HepG2 (cell line): ENCODE results near the gene NAT9. TPM values are rescaled to one million over a fixed set of nuclear protein-coding genes. Genes with fewer than 3 reads are reported as not detected.

ENCODE experiments used
- ATF1 ChIP-seq: IDR thresholded peaks from 2 replicates; pipeline ENCODE4 v1.6.1; 2016; ENCODE audit warnings: mild to moderate bottlenecking, control low read depth
- FOXP1 ChIP-seq, 2 experiments: fragments of 450-650 bp in 1 of 2; IDR thresholded peaks; 2 replicates each; pipeline ENCODE4 v1.6.1; 2017 to 2018; ENCODE audit warnings: antibody characterized with exemption in 1 of 2
- GTF2F1 ChIP-seq: fragments of 150-350 bp; IDR thresholded peaks from 2 replicates; pipeline ENCODE4 v1.6.1; 2014; ENCODE audit warnings: low read length
- HNRNPL ChIP-seq: fragments of 200-400 bp; formaldehyde crosslinking; IDR thresholded peaks from 2 replicates; pipeline ENCODE4 v1.6.1; 2017; ENCODE audit warnings: mild to moderate bottlenecking, low read depth, low read length
- NCOR1 ChIP-seq: fragments of 200-600 bp; sonication (generic); IDR thresholded peaks from 2 replicates; pipeline ENCODE4 v1.7.0; 2017; ENCODE audit warnings: antibody characterized with exemption, low read length, borderline replicate concordance
- NFE2L1 ChIP-seq: sonication (generic); formaldehyde crosslinking; IDR thresholded peaks from 2 replicates; pipeline ENCODE4 v1.4.0; 2020; ENCODE audit warnings: missing genetic modification reagents, mild to moderate bottlenecking, borderline replicate concordance
- POLR2AphosphoS5 ChIP-seq: IDR thresholded peaks from 2 replicates; pipeline ENCODE4 v1.6.1; 2012; ENCODE audit warnings: low read depth, low read length
- ZNF503 ChIP-seq: sonication (generic); formaldehyde crosslinking; IDR thresholded peaks from 2 replicates; pipeline ENCODE4 v1.4.0; 2020; ENCODE audit warnings: missing genetic modification reagents
- ZNF614 ChIP-seq: IDR thresholded peaks from 2 replicates; pipeline ENCODE4 v1.6.1; 2018; ENCODE audit warnings: missing biosample characterization, missing genetic modification reagents, inconsistent platforms, borderline replicate concordance
- ZNF678 ChIP-seq: sonication (generic); formaldehyde crosslinking; IDR thresholded peaks from 2 replicates; pipeline ENCODE4 v1.4.0; 2020; ENCODE audit warnings: mild to moderate bottlenecking, missing genetic modification reagents
- ZNF781 ChIP-seq: sonication (generic); formaldehyde crosslinking; IDR thresholded peaks from 2 replicates; pipeline ENCODE4 v1.5.1; 2020; ENCODE audit warnings: borderline replicate concordance, mild to moderate bottlenecking, missing genetic modification reagents; ENCODE audit errors: not compliant biosample characterization
- polyA plus RNA-seq, 8 experiments: library from polyadenylated mRNA; depleted of rRNA in 3 of 8; stranded (reverse) in 7 of 8; unstranded in 1 of 8; fragments of >200 nt; fragmentation: Illumina TruSeq in 4 of 8; extraction: Trizol in 4 of 8; gene quantifications; 2 replicates each; pipeline versions ENCODE4 v1.2.1 to v1.2.3, GENCODE V29; 2011 to 2016; ENCODE audit warnings: low read depth in 4 of 8, missing spikeins in 1 of 8, mixed read lengths in 1 of 8; ENCODE audit not compliant: insufficient read depth in 1 of 8
- total RNA-seq, 5 experiments: library from RNA; depleted of rRNA; stranded (reverse); fragments of >200 nt; fragmentation: Illumina TruSeq; extraction: Trizol; gene quantifications; 2 replicates each; pipeline ENCODE4 v1.2.3, GENCODE V29; 2016; ENCODE audit warnings: low read depth in 1 of 5
- TF ChIP-seq, protein P1 (sequence below): sonication (generic); formaldehyde crosslinking; IDR thresholded peaks from 2 replicates; pipeline ENCODE4 v1.4.0; 2020; ENCODE audit warnings: missing genetic modification reagents
- TF ChIP-seq, protein P2 (sequence below): sonication (generic); formaldehyde crosslinking; IDR thresholded peaks from 2 replicates; pipeline ENCODE4 v1.5.0; 2020; ENCODE audit warnings: mild to moderate bottlenecking, missing genetic modification reagents
- TF ChIP-seq, protein P3 (sequence below): sonication (generic); formaldehyde crosslinking; IDR thresholded peaks from 2 replicates; pipeline ENCODE4 v1.4.0; 2020; ENCODE audit warnings: missing genetic modification reagents

The NAT9 gene
- total and polyA plus RNA-seq, 2 of the 13 experiments (the other 11 are each of a cell fraction or from before 2014, with no cell fraction given): 39.7 to 44.2 TPM

GRCh38 chr17:74750327-74751069, 25.6 kb downstream of the NAT9 start (continued):
- TF ChIP-seq, protein P1, sequence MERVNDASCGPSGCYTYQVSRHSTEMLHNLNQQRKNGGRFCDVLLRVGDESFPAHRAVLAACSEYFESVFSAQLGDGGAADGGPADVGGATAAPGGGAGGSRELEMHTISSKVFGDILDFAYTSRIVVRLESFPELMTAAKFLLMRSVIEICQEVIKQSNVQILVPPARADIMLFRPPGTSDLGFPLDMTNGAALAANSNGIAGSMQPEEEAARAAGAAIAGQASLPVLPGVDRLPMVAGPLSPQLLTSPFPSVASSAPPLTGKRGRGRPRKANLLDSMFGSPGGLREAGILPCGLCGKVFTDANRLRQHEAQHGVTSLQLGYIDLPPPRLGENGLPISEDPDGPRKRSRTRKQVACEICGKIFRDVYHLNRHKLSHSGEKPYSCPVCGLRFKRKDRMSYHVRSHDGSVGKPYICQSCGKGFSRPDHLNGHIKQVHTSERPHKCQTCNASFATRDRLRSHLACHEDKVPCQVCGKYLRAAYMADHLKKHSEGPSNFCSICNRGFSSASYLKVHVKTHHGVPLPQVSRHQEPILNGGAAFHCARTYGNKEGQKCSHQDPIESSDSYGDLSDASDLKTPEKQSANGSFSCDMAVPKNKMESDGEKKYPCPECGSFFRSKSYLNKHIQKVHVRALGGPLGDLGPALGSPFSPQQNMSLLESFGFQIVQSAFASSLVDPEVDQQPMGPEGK (CRISPR knock-in tag): peak; percentile 96
- TF ChIP-seq, protein P2, sequence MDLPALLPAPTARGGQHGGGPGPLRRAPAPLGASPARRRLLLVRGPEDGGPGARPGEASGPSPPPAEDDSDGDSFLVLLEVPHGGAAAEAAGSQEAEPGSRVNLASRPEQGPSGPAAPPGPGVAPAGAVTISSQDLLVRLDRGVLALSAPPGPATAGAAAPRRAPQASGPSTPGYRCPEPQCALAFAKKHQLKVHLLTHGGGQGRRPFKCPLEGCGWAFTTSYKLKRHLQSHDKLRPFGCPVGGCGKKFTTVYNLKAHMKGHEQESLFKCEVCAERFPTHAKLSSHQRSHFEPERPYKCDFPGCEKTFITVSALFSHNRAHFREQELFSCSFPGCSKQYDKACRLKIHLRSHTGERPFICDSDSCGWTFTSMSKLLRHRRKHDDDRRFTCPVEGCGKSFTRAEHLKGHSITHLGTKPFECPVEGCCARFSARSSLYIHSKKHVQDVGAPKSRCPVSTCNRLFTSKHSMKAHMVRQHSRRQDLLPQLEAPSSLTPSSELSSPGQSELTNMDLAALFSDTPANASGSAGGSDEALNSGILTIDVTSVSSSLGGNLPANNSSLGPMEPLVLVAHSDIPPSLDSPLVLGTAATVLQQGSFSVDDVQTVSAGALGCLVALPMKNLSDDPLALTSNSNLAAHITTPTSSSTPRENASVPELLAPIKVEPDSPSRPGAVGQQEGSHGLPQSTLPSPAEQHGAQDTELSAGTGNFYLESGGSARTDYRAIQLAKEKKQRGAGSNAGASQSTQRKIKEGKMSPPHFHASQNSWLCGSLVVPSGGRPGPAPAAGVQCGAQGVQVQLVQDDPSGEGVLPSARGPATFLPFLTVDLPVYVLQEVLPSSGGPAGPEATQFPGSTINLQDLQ (CRISPR knock-in tag): peak; percentile 93
- peak; percentile 72 for TF ChIP-seq ZNF781 (CRISPR knock-in tag)
- peak; percentile 86; the same call in 1 of the 2 replicates for TF ChIP-seq ZNF503 (CRISPR knock-in tag)
- TF ChIP-seq ZNF614 (CRISPR knock-in tag): 0 out of 2 replicates have a peak, but pooled peaks have one; percentile 34
- TF ChIP-seq ATF1 (CRISPR knock-in tag): no peak
- peak; percentile 89 for TF ChIP-seq POLR2AphosphoS5
- no peak for TF ChIP-seq FOXP1 (IDR thresholded peaks at IDR 0.05)
- TF ChIP-seq FOXP1 (CRISPR knock-in tag; IDR thresholded peaks at IDR 0.05): peak; percentile 56; the same call in 1 of the 2 replicates
- no peak for TF ChIP-seq NFE2L1 (CRISPR knock-in tag)
- TF ChIP-seq ZNF678: no peak
- TF ChIP-seq NCOR1: peak; percentile 98
- TF ChIP-seq, protein P3, sequence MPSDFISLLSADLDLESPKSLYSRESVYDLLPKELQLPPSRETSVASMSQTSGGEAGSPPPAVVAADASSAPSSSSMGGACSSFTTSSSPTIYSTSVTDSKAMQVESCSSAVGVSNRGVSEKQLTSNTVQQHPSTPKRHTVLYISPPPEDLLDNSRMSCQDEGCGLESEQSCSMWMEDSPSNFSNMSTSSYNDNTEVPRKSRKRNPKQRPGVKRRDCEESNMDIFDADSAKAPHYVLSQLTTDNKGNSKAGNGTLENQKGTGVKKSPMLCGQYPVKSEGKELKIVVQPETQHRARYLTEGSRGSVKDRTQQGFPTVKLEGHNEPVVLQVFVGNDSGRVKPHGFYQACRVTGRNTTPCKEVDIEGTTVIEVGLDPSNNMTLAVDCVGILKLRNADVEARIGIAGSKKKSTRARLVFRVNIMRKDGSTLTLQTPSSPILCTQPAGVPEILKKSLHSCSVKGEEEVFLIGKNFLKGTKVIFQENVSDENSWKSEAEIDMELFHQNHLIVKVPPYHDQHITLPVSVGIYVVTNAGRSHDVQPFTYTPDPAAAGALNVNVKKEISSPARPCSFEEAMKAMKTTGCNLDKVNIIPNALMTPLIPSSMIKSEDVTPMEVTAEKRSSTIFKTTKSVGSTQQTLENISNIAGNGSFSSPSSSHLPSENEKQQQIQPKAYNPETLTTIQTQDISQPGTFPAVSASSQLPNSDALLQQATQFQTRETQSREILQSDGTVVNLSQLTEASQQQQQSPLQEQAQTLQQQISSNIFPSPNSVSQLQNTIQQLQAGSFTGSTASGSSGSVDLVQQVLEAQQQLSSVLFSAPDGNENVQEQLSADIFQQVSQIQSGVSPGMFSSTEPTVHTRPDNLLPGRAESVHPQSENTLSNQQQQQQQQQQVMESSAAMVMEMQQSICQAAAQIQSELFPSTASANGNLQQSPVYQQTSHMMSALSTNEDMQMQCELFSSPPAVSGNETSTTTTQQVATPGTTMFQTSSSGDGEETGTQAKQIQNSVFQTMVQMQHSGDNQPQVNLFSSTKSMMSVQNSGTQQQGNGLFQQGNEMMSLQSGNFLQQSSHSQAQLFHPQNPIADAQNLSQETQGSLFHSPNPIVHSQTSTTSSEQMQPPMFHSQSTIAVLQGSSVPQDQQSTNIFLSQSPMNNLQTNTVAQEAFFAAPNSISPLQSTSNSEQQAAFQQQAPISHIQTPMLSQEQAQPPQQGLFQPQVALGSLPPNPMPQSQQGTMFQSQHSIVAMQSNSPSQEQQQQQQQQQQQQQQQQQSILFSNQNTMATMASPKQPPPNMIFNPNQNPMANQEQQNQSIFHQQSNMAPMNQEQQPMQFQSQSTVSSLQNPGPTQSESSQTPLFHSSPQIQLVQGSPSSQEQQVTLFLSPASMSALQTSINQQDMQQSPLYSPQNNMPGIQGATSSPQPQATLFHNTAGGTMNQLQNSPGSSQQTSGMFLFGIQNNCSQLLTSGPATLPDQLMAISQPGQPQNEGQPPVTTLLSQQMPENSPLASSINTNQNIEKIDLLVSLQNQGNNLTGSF: peak; percentile 73; the same call in 1 of the 2 replicates
- peak; percentile 100 for TF ChIP-seq HNRNPL
- TF ChIP-seq GTF2F1: no peak
